IMR-90 (cell line): Measurements from ENCODE around the gene PRKACB.
A peak's percentile ranks its signal among the peaks of the same experiment; 100 is the strongest.

Experiments used
- CEBPB ChIP-seq: IDR thresholded peaks from 2 replicates; pipeline ENCODE4 v1.6.1; 2012; ENCODE audit warnings: low read depth, low read length, improper control_type of control experiment
- MAFK ChIP-seq: IDR thresholded peaks from 2 replicates; pipeline ENCODE4 v1.6.1; 2012; ENCODE audit warnings: low read depth, low read length, improper control_type of control experiment
- MAZ ChIP-seq: IDR thresholded peaks from 2 replicates; pipeline ENCODE4 v1.6.1; 2012; ENCODE audit warnings: low read depth, mild to moderate bottlenecking, low read length, improper control_type of control experiment, moderate library complexity, borderline replicate concordance
- MXI1 ChIP-seq: IDR thresholded peaks from 2 replicates; pipeline ENCODE4 v1.6.1; 2012; ENCODE audit warnings: low read depth, mild to moderate bottlenecking, low read length, moderate library complexity, borderline replicate concordance
- POLR2A ChIP-seq: IDR thresholded peaks from 2 replicates; pipeline ENCODE4 v1.6.1; 2012; ENCODE audit warnings: mild to moderate bottlenecking, low read depth, low read length
- RAD21 ChIP-seq: IDR thresholded peaks from 2 replicates; pipeline ENCODE4 v1.6.1; 2012; ENCODE audit warnings: low read length, improper control_type of control experiment
- RFX5 ChIP-seq: IDR thresholded peaks from 2 replicates; pipeline ENCODE4 v1.8.0; 2012; ENCODE audit warnings: low read depth, mild to moderate bottlenecking, low read length, moderate library complexity
- SMC3 ChIP-seq: fragments of 150-350 bp; IDR thresholded peaks from 2 replicates; pipeline ENCODE4 v1.6.1; 2016; ENCODE audit warnings: low read depth, mild to moderate bottlenecking, antibody characterized with exemption, low read length, moderate library complexity
- TF ChIP-seq, protein P1 (sequence below): conservative IDR thresholded peaks from 2 replicates; pipeline ENCODE4 v1.5.1; 2012; ENCODE audit warnings: mild to moderate bottlenecking, low read depth, low read length, improper control_type of control experiment
- TF ChIP-seq, protein P2 (sequence below): fragments of 150-350 bp; IDR thresholded peaks from 2 replicates; pipeline ENCODE4 v1.6.1; 2016; ENCODE audit warnings: low read depth, mild to moderate bottlenecking, low read length, moderate library complexity, borderline replicate concordance

DNA sequence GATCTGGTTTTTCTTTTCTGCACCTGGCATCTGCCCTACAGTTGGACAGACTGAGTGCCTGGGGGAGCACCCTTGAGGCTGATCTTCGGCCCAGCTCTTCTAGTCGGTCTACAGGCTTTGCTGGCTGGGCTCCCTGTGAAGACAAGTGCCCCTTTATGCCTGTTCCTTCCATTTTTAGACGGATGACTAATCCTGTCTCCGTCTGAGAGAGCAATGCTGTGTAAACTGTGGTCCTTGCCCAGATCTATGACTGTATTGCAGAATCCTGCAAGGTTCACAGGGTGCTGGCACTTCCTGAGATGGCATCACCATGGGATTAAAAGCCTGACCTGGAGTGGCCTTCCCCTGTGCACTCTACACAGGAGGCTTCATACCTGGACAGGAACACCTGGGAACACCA is 109.8 kb downstream of the PRKACB start:
- TF ChIP-seq RFX5 (no peak), MAZ (no peak), POLR2A (peak; percentile 41; the same call in 1 of the 2 replicates), MAFK (no peak), MXI1 (no peak), CEBPB (peak; percentile 95), SMC3 (no peak; the same call in 1 of the 2 replicates), RAD21 (no peak; the same call in 1 of the 2 replicates)
- TF ChIP-seq, protein P1, sequence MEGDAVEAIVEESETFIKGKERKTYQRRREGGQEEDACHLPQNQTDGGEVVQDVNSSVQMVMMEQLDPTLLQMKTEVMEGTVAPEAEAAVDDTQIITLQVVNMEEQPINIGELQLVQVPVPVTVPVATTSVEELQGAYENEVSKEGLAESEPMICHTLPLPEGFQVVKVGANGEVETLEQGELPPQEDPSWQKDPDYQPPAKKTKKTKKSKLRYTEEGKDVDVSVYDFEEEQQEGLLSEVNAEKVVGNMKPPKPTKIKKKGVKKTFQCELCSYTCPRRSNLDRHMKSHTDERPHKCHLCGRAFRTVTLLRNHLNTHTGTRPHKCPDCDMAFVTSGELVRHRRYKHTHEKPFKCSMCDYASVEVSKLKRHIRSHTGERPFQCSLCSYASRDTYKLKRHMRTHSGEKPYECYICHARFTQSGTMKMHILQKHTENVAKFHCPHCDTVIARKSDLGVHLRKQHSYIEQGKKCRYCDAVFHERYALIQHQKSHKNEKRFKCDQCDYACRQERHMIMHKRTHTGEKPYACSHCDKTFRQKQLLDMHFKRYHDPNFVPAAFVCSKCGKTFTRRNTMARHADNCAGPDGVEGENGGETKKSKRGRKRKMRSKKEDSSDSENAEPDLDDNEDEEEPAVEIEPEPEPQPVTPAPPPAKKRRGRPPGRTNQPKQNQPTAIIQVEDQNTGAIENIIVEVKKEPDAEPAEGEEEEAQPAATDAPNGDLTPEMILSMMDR = no peak
- TF ChIP-seq, protein P2, sequence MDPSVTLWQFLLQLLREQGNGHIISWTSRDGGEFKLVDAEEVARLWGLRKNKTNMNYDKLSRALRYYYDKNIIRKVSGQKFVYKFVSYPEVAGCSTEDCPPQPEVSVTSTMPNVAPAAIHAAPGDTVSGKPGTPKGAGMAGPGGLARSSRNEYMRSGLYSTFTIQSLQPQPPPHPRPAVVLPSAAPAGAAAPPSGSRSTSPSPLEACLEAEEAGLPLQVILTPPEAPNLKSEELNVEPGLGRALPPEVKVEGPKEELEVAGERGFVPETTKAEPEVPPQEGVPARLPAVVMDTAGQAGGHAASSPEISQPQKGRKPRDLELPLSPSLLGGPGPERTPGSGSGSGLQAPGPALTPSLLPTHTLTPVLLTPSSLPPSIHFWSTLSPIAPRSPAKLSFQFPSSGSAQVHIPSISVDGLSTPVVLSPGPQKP = no peak
